SIG-M5 treated with dmso at 0.1 percent for 504 hours (cell line): Measurements from ENCODE around the gene BMPR1A.

Source experiments
- DNase-seq: peaks from one replicate; lab custom pipeline; 2025; ENCODE audit not compliant: unreplicated experiment; lab: John Stamatoyannopoulos, UW

The BMPR1A gene

GRCh38 chr10:86799188-86799845 lies 42.9 kb downstream of the BMPR1A start:
- no peak for DNase-seq

- DNase-seq = no peak
Measured at GRCh38 chr10:86801995-86802394, 45.6 kb downstream of the BMPR1A start.

DNA sequence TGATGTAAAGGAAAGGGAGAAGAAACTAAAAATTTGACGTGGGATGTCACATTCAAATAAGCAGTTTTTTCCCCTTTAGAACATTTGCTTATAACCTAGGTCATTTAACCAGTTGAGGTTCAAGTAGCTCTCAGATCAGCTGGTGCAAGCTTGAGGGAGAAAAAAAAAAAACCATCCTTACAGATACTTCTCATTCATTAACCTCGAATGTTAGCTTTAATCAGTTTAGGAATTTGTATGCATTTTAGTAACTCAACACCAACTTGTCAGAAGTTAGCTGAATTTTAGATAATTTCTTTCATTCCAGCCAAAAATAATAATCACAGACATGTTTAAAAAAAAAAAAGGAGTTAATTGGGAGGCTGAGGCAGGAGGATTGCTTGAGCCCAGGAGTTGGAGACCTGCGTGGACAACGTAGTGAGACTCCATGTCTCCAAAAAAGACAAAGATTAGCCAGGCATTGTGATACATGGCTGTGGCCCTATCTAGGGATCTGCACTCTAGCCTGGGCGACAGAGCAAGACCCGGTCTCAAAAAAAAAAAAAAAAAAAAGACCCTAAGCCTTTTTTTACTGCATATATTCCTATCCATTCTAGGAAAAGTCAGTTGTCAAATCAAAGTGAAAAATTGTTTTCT lies 46.2 kb downstream of the BMPR1A start:
- DNase-seq = no peak

- DNase-seq = no peak
Measured at GRCh38 chr10:86803156-86803555, 46.7 kb downstream of the BMPR1A start.

GRCh38 chr10:86804805-86805204 lies 48.4 kb downstream of the BMPR1A start:
- no peak for DNase-seq

- DNase-seq = no peak
Measured at GRCh38 chr10:86813101-86813500, 56.7 kb downstream of the BMPR1A start.

DNA sequence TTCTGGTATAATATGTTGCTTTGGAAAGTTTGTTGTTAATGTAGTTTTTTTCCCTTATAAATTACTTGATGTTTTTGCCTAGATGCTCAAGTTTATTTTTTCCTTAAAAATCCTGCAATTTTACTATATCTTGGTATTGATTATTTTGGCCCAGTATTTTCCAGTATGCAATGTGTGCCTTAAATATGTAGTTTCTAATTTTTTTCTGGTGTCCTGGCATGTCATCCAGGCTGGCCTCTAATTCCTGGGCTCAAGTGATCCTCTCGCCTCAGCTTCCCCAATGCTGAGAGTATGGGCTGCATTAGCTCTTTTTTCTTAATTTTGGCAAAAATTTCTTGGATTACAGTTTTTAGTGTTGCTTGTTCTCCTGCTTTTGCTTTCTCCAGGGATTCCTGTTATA lies 57.6 kb downstream of the BMPR1A start:
- DNase-seq = no peak

GRCh38 chr10:86815035-86815617 lies 58.7 kb downstream of the BMPR1A start:
- DNase-seq = no peak

DNA sequence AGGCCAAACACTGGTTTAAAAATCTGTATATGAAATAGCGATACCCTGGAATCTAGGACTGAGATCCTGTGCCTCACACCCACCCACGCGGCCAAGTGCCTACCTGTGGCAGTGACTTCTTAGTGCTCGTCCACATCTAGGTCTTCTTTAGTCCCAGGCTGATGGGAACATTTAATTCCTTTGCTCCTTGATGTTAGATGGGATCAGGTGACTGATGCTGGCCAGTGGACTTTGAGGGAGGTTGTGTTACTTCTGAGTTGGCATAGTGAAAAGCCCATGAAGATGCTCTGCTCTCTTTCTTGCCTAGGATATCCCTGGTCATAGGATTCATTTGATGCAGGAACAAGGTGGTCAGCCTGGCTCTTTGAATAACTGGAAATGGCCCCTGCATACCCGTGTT lies 59.2 kb downstream of the BMPR1A start:
- DNase-seq = no peak

DNA sequence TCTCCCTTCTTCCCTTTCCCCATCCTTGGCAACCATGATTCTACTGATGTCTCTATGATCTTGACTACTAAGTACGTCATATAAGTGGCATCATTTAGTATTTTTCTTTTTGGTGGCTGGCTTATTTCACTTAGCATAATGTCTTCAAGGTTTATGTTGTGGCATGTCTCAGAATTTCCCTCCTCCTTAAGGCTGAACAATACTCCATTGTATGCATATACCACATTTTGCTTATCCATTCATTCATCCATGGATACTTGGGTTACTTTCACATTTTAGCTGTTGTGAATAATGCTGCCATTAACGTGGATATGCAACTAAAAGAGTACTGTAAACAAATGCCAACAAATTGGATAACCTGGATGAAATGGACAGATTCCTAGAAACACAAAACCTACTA lies 60.8 kb downstream of the BMPR1A start:
- DNase-seq = no peak

DNA sequence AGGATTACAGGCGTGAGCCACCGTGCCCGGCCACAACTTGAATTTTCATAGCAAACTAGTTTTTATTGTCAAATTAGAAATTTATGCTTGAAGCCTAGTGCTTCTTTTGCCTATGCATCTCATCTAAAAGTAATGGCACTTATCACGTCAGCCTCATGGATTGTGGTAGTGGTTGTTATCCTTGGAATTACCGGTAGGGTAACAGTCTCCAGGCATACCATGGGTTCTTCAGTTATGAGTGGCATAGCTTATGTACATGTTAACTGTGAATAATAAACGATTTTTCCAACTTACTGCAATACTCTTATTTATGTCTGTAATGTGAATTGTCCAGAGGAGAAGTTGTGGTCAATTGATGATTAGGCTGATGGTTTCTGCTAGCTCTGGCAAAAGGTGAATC lies 63.1 kb downstream of the BMPR1A start:
- DNase-seq = no peak

- no peak for DNase-seq
Measured at GRCh38 chr10:86820509-86820908, 64.1 kb downstream of the BMPR1A start.

GRCh38 chr10:86821388-86821999 lies 65.1 kb downstream of the BMPR1A start:
- DNase-seq = no peak

- no peak for DNase-seq
Measured at GRCh38 chr10:86823565-86823964, 67.1 kb downstream of the BMPR1A start.

- DNase-seq = no peak
Measured at GRCh38 chr10:86824151-86824550, 67.7 kb downstream of the BMPR1A start.

DNA sequence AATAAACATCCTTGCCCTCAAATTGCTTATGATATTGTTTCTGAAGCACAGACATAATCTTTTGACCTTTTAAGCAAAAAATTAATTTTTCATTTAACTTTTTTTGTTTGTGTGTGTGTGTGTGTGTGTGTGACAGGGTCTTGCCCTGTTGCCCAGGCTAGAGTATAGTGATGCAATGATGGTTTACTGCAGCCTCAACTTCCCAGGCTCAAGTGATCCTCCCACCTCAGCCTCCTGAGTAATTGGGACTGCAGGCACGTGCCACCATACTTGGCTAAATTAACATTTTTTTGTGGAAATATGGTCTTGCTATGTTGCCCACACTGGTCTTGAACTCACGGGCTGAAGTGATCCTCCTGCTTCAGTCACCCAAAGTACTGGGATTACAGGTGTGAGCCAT lies 68.9 kb downstream of the BMPR1A start:
- DNase-seq = no peak

GRCh38 chr10:86827639-86828038 lies 71.2 kb downstream of the BMPR1A start:
- no peak for DNase-seq

DNA sequence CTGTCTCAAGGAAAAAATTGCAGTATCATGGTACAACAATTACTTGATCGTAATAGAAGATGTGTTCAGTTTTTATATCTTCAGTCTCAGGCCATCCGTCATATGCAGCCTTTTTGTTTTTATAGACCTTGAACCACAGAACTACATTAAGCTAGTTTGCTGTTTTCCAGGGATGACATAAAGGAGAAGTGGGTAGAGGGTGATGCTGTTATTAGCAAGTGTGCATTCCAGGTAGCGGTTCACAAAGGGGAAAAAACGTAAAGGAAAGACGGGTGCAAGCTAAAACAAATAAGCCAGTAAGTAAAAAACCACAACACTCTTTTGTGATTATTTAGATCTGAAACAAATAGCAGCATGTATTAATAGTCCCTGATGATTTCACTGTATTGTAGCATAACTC lies 71.7 kb downstream of the BMPR1A start:
- DNase-seq = no peak

DNA sequence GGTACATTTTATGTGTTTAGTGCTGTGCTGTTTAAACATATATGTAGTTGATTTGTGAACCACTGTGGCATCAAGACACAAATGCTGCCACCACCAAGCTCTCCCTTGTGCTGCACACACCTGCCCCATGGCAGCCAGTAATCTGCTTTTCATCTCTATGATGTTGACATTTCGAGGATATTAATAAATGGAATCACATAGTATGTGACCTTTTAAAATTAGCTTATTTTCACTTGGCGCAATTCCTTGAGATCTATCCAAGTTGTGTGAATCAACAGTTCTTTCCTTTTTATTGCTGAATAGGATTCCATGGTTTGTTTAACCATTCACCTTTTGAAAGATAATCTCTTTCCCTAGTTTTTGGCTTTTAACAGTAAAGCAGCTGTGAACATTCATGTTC lies 73.1 kb downstream of the BMPR1A start:
- DNase-seq = no peak

DNA sequence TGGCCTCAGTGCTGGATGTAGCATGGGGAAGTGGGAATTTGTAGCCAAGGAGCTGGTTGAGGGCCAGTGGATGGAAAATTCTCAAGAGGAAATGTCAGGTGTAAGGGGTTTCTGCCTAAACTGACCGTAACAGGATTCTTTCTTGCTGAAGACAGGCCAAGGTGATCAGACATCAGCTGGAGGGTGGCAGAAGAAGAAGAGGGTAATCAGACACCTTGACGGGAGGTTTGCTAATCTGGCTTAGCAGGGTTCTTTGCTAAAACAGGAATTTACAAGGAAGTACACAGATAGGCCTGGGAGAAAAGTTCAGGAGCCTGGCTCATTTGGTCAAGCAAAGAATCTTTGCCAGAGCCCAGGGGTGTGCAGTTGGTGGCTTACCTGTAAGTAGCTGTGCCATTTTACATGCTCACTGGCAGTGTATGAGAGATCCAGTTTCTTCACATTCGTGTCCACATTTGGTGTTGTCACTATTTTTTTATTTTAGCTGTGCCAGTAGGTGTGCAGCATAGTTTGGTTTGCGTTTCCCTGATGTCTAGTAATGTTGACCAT lies 73.7 kb downstream of the BMPR1A start:
- DNase-seq = no peak

DNA sequence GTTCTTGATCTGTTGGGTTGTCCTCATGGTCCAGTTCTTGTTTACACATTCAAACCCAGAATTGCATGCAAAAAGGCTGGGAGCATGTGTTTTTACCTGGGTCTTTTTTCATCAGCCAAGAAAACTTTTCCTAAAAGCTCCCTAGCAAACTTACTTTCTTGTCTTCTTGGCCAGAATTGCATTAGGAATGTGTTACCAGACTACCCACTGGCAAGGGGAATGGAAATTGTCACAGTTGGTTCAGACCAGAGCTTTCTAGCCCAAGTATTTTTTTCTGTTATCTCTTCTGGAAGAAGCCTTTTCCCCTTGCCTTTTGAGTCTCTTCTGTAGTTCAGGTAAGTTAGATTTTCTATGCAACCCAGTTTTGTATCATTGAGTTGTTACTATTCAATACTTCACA lies 77.5 kb downstream of the BMPR1A start:
- no peak for DNase-seq

GRCh38 chr10:86836044-86836443 lies 79.6 kb downstream of the BMPR1A start:
- no peak for DNase-seq
